ENCODE results near the gene CLSTN2.

CLSTN2 gene

GRCh38 chr3:140424211-140424610 is 489.2 kb downstream of the CLSTN2 start:
- DNase-seq (ENCODE audit: low spot score), result no peak

- no peak for DNase-seq (ENCODE audit: low spot score)
These were observed 489.7 kb downstream of the CLSTN2 start for GRCh38 chr3:140424726-140425125.

DNA sequence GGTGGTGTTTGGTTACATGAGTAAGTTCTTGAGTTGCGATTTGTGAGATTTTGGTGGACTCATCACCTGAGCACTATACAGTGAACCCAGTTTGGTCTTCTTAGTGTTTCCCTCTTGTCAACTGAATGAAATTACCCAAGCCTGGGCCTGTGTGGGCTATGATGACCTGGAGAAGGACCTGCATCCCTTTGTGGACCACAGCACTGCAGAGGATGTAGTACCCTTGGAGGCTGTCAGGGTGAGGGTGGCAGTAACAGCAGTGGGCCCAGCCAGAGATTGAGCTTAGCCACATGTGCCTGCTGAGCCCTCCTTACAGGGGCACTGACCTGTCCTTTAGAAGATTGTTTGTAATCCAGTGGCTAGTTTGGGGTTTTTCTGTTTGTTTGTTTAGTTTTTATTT is 492.8 kb downstream of the CLSTN2 start:
- DNase-seq (ENCODE audit: low spot score), result no peak

- DNase-seq (ENCODE audit: low spot score), result no peak
These were observed 493.4 kb downstream of the CLSTN2 start for GRCh38 chr3:140428380-140428779.

GRCh38 chr3:140429791-140430190 is 494.8 kb downstream of the CLSTN2 start:
- DNase-seq (ENCODE audit: low spot score), result no peak

DNA sequence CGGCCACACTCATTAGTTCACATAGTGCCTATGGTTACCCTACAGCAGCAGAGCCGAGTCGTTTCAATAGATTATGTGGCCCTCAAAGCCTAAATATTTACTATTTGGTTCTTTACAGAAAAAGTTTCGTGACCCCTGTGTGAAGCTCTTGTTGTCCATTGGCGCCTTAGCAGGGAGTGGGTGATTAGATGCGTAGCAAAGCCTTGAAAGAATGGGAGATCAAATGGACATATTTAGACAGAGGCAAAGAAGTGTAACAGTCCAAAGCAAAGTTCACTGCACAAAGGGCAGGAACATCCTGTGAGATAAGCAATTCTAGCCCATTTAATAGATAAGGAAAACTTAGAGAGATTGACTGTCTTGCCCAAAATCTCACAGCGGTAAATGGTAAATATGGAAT is 495.5 kb downstream of the CLSTN2 start:
- DNase-seq (ENCODE audit: low spot score), result no peak

- no peak for DNase-seq (ENCODE audit: low spot score)
These were observed 497.3 kb downstream of the CLSTN2 start for GRCh38 chr3:140432229-140432669.

DNA sequence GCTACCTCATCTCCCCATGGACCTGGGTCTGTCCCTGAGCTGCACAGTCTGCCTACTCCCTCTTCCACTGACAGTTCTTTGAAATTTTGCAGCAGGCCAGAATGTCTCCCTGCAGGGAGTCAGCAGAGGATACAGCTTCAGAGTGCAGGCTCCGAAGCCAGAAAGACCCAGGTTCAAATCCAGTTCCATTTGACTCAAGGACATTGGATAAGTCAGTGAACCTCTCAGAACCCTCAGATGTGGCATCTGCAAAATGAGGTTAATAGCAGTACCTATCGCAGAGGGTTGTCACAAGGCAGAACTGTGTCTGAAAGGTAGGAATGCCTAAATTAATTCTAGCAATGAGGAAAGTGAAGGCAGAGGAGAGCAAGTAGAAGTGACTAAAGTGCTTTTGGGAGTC is 498.4 kb downstream of the CLSTN2 start:
- no peak for DNase-seq (ENCODE audit: low spot score)

GRCh38 chr3:140434261-140434905 is 499.4 kb downstream of the CLSTN2 start:
- DNase-seq (ENCODE audit: low spot score), result no peak

DNA sequence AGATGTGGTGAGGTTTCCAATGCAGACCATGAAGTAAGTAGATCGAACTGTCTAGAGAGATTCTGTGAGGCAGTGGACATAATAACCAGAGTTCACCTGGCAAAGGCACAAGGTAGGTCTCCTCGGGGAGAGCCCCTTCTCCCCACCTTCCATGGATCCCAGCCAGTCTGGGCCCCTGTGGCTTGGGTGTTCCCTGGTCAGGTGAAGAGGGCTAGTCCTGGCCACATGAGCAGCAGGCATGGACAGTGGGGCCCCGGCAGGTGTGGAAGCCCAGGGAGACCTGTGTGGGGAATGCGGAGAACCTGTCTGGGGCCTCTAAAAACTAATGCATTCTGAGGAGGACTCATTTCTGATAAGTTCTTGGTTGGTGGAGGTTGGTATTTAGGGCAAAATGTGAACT is 501.4 kb downstream of the CLSTN2 start:
- no peak for DNase-seq (ENCODE audit: low spot score)

DNA sequence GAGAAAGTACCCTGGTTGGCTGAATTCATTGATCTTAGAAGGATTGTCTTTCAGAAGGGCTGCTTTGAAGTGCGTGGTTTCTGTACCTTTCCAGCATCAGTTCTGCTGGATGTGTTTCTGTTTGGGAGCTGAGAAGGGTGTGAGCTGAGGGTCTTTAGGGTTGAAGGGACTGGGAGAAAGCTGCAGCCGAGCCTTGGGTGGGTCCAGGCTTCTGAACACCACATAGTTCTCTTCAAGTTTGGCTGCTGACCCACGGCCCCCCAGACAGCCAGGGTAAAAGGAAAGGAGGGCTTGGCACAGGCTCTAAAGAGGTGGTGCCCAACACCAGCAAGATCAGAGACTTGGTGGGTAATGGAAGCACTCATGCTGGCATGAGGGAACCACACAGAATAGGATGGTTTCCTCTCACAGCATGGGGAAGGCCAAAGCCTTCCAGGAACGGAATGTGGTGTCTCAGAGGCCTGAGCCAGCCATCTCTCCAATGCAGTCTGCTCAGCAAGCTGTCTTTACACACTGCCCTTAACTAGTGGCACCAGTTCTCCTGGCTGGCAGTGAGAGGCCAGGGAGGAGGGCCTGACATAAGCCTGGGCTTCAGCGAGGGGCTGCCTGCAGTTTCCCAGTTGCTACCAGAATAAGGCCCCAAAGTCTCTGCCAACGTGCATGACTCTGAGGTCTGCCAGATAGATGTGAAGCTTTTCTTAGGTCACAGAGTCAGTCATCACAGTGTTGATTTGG is 503.9 kb downstream of the CLSTN2 start:
- DNase-seq (ENCODE audit: low spot score), result no peak

- DNase-seq (ENCODE audit: low spot score), result no peak
These were observed 504.5 kb downstream of the CLSTN2 start for GRCh38 chr3:140439527-140439926.

DNA sequence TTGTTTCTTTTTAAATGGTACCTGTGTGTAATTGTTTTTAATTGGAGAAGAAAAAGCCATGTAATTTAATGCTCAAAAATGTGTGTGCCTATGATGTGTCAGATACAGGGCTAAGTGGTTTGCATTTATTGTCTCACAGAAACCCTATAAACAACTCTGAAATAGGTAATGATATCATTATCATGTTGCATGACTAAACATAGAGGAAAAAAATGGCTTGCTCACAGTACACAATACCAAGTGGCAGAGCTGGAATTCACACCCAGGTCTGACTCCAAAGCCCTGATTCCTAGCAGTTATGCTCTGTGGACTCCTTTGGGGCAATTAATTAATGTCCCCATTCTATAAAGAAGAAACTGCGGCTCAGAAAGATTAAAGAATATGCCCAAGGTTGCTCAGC is 505.5 kb downstream of the CLSTN2 start:
- no peak for DNase-seq (ENCODE audit: low spot score)

DNA sequence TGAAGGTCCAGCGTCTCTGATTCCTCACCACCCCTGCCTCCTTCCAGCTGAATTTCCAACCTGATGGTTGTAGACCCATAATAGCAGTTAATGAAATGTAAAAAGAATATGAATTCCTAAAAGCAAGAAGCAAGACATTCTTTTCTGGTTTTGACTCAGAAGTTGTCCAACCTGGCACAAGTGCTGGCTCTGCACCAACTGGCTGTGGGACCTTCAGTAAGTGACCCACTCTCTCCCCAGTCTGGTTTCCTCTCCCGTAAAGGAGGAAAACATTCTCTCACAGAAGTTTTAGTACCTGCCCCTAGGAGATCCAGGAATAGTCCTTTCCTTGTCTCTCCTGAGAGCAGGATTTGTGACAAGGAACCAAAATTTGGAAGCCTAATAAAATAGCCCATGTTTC is 506.0 kb downstream of the CLSTN2 start:
- DNase-seq (ENCODE audit: low spot score), result no peak

GRCh38 chr3:140442621-140443020 is 507.6 kb downstream of the CLSTN2 start:
- DNase-seq (ENCODE audit: low spot score), result no peak

- DNase-seq (ENCODE audit: low spot score), result no peak
These were observed 508.1 kb downstream of the CLSTN2 start for GRCh38 chr3:140443073-140443472.

- no peak for DNase-seq (ENCODE audit: low spot score)
These were observed 508.8 kb downstream of the CLSTN2 start for GRCh38 chr3:140443806-140444205.

- DNase-seq (ENCODE audit: low spot score), result no peak
These were observed 511.7 kb downstream of the CLSTN2 start for GRCh38 chr3:140446734-140447133.

DNA sequence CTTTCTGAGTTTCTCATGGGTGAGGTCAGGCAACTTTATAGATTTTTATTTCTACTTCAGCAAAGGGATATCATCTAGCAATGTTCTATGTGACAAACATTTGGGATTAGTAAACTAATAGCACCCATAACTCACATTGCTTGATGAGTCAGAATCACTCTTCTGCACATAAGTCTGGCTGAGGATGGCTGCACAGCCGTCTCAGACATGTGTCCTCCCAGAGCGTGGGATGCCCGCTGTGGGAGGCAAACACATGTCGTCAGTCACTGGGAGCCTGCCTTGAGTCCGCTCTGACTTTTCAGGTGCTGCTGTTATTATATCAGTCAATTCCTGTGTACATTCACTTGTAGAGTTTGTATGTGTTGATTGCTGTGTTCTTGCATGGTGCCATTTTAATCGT is 512.2 kb downstream of the CLSTN2 start:
- DNase-seq (ENCODE audit: low spot score), result no peak

- no peak for DNase-seq (ENCODE audit: low spot score)
These were observed 513.0 kb downstream of the CLSTN2 start for GRCh38 chr3:140448001-140448400.

GRCh38 chr3:140449413-140450256 is 514.6 kb downstream of the CLSTN2 start:
- no peak for DNase-seq (ENCODE audit: low spot score)

DNA sequence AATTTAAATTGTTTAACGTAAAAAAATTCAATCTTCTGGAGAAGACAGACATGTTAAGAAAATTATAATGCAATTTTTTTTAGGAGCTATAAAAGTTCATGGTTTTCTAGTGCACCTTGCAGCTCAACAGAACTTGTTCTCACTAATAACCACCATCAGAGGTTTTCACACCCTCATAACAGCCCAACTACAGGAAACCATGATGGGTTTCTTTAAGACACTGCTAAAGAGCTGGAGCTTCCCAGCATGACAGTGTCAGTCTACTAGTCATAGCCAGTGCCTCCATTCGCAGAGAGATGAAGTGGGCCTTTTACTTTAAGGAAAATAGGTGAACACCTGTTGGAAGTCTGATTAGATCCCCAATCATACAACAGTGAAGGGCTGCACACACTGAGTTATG is 518.8 kb downstream of the CLSTN2 start:
- no peak for DNase-seq (ENCODE audit: low spot score)

All from activated CD4-positive, alpha-beta T cell treated with anti-CD3 and anti-CD28 coated beads, Interleukin-2, Interleukin-4, amounts not matched to agents 100 ng/mL and 50 ng/mL, durations not matched to agents 16 hours and 8 hours (primary cell).